ENCODE results near the gene CUBN.

Gene CUBN

DNA sequence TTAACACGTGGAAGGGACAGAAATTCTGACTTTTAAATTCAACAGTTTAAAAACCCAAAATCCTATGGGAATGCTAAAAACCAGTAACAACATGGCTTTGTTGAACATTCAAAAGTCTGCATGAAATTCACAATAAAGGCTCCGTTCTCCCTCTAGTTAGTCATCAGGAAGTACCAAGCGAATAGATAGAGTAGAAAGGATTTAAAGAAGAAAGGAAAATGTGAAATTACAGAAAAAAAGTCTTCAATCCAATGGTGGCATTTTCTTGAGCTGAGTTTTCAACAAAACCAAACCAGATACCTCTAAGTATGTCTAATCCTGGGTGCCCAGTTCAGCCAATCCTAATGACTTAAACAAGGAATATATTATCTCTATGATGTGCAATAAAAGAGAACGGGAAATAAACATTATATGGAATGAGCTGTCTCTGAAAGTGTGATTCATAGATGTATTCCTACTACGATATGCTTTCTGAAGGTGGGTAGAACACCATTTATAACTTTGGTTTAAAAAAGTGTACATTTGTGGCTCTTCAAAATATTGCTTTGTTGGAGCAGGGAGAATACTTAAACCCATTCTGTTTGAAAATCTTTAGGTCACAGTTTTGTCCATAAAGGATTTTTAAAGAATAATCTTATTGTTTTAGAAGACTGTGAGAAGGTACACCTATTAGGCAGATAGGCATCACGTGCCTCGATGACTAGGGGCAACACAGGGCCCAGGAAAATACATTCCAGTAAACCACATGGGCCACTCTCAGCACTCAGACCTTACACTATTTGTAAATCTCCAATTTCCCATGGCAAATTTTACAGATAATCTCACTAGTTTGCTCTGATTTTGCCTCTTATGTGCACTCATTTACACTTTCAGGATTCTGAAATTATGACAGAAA, 87.7 kb downstream of the CUBN start:
- DNase-seq (ENCODE audit: low read depth), result no peak

DNA sequence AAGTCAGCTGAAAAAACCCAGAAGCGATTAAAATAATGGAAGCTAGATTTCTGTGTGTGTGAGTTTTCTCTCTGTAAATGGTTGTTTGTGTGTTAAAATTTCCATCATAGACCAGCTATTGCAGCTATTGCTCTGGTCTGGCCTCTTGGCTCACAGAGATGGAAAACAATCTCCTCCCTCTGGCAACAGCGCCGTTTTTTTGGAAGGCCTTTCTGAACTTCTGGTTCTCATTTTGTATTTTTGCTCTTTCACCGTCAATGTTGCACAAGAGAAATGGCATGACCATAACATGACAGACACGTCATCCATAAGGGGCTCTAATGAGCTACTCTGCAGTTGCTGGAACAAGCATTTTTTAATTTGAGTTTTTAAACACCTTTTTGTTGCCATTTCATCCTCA, 91.0 kb downstream of the CUBN start:
- DNase-seq (ENCODE audit: low read depth), result no peak

DNA sequence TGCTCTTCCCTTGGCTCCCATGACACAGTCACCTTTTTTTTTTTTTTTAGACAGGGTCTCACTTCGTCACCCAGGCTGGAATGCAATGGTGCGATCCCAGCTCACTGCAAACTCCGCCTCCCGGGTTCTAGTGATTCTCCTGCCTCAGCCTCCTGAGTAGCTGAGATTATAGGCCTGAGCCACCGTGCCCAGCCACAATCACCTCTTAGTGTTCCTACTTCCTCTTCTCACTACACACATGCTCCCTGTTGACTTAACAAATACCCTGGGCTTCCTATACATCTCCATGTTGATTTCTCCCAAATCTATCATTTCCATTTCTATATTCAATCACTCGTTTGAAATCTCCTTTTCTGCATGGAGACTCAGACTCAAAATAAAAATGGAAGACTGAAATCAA, 91.7 kb downstream of the CUBN start:
- DNase-seq (ENCODE audit: low read depth), result no peak

DNA sequence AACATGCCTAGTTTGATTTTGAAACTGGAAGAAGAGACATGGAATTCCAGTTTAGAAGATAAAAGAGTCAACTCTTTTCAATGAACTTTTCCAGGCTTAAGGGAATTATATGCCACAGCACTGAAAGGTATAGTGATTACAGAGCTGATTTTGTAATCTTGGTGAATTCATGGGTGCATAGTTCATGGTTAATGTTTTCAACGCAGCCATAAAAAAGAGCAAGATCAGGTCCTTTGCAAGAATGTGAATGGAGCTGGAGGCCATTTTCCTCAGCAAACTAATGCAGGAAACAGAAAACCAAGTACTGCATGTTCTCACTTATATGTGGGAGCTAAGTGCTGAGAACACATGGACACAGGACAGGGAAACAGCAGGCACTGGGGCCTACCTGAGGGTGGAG, 94.2 kb downstream of the CUBN start:
- DNase-seq (ENCODE audit: low read depth), result no peak

DNA sequence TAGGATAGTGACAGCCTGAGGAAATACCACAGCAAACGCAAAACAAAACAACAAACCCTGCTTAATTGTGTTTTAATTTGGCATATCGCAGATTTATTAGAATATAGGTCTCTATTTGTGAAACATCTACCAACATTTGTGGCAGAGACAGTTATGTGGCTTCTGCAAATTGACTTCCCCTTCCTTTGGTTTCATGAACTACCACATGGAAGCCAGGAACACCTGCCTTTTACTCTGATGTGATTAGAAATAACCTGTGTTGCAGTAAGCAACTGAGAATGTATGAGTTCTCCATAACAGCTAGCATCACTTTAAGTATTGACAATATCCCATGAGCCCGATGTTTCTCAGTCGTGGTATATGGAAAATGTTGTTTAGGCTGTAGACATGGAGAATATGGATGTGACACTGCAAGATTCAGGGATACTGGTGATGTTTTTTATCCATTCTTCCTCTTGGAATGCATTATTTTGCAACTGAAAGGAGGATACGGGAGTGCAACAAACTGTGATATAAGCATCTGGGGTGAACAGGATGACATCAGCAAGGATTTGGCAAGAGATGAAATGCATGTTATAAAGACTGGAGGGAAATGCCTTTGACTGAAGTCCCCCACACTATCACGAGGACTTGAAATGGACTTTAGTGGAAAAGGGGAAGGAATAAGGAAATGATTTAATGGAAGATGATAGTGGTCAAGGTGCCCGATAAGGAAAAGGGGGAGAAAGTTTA, 95.9 kb downstream of the CUBN start:
- no peak for DNase-seq (ENCODE audit: low read depth)

DNA sequence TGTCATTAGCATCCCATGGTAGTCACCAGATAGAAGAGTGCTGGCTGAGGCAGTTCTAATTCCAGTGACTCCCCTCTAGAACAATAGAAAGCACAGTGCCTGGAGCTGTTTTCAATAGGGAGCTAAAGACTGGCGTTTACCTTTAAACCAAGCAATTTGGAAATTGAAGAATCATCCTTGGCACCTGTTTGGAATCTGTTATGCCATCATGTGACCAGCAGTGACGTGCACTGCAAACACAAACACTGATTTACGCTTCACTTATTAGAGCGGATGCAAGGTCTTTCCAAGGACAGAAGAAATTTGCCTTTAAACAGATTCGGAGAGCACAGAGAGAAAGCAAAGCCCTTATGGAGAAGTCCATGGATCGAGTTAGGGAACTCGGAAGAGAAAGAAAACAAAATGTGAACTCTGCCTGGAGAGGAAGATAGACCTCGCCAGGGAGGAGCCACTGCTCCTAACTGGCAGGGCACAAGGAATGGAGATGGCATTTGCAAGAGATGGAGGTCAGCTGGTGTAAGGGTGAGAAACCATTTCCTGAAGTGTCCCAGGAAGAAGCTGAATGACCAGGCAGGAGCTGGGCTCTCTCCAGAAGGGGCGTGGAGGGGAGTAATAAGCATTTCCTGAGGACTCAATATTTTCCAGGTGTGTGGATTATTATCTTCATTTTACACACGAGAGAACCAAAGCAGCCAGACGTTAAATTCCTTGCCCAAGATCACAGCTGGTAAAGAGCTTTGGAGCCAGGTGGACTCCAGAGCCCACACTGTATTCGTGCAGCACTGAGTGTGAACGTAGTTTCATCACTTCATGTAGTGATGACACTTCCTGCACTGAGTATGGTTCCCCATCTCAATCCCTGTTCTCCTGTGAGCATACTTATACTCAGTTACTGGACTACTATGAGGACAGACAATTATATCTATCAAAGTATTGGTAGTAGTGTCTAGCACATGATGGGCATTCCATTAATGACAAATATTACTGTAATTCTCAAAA, 97.7 kb downstream of the CUBN start:
- DNase-seq (ENCODE audit: low read depth), result no peak

DNA sequence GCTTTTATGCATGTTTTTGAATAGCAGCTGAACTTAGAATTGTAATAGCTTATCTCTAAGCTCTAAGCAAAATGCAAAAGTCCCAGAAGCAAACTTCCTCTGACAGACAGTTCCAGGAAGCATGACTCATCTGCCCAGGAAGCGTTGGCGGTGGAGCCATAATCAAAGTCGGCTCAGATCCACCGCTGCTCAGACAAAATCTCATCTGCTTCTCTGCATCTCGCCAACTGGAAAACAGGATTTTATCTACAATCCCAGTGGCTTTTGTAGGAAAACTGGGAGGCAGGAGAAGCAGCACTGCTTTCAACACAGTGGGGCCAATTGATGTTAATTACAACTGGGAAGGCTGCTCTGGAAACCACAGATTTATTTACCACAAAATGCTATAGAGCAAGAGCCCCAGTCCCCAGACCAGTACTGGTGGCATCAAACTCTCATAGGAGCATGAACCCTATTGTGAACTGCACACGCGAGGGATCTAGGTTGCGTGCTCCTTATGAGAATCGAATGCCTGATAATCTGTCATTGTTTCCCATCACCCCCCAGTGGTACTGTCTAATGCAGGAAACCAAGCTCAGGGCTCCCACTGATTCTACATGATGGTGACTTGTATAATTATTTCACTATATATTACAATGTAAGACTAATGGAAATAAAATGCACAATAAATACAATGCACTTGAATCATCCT, 99.9 kb downstream of the CUBN start:
- DNase-seq (ENCODE audit: low read depth), result no peak

DNA sequence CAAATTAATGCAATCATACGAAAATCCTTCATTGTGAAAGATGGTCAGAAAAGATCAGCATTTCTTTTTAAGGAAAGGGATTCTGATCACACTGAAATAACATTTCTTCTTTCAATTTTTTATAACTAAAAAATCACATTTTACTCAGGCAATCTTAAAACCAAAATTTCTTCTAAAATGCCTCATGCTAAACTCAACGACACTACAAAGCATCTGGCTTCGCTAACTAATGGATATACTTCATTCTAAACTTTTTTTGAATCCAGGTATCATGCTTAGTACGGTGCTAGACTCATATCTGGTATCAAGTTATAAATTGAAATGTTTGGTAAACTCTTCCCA, 100.4 kb downstream of the CUBN start:
- DNase-seq (ENCODE audit: low read depth), result no peak

DNA sequence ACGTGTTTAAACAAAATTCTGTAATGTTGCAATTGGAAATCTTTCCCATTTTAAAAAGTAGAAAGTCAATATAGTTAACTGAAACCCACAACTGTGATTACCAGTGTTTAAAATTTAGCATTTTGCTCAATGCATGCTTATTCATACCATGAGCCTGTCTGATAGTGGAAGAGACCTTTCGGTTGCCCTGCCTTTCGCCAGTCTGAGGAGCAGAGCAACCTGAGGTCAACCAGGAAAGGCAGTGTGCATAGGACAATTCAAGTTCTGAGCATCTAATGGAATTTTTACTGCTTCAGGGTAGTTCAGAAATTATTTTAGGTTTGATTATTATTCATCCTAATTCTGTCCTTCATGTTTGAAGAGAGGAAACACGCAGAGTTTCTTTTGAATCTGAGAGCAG, 100.8 kb downstream of the CUBN start:
- no peak for DNase-seq (ENCODE audit: low read depth)

DNA sequence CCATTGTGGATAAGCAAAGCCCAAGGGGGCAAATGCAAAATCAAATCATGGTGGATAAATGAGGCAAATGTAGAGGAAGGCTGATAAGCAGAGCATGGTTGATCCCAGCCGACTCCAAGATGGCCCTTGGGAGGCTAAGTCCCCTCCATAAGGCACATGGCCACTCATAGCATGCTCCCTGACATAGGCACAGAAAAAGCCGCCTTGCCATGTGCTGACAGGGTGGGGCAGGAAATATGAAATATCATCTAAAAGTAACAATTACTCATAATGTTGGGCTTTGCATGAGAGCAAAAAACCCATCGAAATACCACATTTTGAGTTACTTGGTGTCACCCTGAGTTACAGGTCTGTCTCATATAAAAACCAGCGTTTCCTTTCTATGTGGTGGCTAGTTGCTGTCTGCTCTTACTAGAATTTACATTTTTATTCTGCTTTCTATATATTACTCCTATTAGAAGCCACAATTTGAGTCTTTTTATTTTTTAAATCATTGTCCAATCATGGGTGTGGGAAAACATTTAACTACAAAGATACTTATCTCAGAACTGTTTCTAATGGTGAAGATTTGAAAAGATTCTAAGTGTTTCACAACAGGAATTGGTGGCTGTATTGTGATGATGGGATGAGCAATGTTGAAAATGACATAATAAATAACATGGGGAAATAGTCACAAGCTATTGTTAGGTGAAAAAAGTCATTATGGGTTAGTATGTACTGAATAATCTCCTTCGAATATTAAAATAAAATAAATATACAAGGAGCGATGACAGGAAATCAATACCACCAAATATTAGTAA, 102.7 kb downstream of the CUBN start:
- DNase-seq (ENCODE audit: low read depth), result no peak

DNA sequence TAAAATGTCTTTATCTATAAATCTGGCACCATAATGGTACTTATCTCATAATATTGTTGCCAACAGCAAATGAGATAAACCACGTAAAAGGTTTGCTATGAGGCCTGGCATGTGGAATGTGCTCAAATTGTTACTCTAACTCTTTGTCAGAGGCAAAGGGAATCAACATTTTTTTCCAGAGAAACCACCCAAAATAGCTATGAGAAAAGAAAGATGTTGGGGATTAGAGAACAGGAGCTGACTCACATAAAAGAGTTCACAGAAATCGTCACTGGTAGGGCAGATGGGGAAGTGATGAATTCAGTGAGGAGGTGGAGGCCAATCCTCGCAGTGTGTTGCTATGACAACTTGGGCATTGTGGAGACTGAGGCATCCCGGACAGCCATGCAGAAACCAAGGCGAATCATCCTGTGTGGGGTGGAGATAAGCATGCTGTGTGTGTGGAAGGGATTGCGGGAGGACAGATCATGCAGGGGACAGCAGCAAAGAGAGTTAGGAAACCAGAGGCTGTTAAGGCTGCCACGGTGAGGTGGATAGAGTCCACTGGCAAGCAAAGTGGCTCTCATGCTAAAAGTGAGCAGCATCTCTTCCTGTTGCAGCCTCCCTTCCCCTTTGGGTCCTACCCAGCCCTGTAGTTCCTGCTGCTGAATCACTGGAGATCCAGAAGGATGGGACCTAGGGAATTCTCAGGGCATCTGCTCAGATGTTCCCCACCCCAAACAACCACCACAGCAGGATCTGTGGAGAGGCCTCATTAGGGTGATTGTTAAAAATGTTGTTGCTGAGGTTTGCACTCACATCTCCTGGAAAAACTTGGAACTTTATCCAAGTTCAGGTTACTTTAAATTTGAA, 103.9 kb downstream of the CUBN start:
- no peak for DNase-seq (ENCODE audit: low read depth)

DNA sequence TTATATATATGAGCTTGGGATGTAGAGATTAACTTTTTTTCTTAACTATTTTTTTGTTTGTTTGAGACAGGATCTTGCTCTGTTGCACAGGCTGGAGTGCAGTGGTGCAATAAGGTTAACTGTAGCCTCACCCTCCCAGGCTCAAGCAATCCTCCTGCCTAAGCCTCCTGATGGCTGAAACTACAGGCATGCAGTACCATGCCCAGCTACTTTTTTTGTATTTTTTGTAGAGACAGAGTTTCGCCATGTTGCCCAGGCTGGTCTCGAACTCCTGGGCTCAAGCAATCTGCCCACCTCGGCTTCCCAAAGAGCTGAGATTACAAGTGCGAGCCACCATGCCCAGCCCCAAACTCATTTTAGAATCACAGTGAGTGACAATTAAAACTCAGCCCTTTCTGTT, 105.2 kb downstream of the CUBN start:
- no peak for DNase-seq (ENCODE audit: low read depth)

DNA sequence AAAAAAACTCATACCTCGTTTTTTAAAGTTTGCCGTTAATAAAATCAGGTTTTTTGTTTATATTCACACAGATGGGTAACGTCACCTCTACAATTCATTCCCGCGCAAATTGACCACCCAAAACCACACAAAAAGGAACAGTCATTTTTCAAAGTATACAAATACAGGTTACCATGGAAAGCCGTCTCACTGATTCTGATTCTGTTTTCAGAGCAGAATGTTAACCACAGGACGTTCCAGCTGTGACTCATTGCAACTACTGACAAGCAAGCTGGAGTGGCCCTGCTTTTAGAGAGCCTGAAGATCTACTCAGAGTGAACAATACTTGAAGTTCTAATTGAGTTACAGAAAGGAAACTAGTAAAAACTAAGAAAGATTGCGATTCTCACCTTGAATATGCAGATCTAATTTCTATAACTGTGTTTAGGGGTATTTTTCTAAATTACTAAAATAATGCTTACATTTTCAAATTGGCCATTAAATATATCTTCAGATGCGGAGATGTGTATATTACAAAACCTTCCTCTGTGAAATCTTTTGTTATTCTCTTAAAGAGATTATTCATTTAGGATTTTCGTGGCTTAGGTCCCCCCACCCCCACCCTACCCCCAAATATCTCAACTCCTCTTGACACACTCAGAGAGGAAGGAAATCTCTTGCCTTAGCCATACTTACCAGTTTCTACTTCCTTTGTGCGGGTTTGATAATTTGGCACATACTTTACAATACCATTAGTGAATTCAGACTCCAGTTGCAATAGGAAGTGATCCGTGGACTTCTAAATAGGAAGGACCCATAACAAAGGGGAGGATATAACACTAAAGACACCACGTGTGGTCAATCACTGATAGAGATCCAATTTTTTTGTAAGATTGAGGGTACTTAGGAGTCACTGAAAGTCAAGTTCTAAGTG, 106.0 kb downstream of the CUBN start:
- no peak for DNase-seq (ENCODE audit: low read depth)

DNA sequence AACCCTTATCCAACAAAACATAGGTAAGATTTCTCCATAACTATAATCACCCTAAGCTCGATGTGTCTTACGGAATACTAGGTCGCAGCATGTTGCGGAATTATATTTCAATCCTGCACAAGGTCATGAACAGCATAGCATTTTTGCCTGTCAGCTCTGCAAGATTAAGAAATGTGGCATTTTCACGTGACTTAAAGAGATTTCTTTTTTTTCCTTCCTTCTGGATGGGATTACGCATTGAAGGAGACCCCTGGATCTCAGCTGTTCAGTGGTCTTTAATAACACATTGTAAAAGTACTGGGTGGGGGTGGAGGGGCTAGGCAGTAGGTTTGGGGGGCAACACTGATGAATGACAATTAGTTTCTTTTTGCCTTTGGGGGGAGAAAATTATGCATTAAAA, 106.7 kb downstream of the CUBN start:
- no peak for DNase-seq (ENCODE audit: low read depth)

DNA sequence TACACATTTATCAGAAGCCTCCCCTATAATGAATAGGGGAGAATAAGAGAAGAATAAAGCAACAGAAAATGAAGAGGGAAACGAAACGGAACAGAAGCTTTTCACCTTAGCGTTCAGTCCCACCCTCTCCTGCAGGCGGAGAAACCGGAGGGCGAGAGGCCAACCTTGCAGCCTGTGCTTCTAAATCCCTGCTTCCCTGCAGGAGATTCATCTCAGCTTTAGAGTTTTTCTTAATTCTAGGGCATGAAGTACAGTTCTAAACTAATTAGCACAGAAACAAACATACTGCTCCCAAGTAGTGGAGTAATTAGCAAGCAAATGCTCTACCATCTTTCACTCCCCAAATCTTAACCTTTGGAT, 107.2 kb downstream of the CUBN start:
- DNase-seq (ENCODE audit: low read depth), result no peak

DNA sequence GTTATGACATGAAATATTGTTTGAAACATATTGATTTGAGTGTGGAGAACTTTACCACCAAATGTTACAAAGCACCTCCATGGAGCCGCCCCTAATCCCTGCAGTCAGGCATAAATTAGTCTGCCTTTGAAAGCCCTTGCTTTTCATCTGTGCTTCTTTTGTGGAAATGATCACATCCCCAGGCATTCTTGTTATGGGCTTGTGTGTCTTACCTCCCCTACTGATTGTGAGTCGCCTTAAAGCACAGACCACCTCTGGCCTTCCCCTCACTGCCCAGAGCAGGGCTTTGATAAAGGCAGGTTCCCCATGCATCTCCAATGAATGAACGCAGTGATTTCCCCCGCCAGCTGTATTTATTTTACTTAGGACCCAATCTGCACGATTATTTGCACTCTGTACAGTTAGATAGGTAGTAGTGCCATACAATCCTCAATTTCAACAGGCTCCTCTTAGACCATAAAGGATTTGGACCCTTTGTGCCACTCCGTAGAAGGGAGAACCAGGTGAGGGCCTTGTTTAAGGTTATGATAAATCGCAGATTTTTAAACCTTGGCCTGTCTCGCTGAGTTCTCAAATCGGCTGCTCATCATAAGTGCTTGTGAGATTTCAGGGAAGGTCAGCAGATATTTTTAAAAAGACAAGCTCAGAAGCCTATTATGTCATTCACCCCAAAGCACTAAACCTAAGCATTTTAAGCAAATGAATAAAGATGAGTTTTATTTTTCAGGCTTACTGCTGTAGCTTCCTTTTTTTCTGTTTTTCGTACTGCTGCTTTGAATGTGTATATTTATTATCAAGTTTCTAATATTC, 107.8 kb downstream of the CUBN start:
- DNase-seq (ENCODE audit: low read depth), result no peak

DNA sequence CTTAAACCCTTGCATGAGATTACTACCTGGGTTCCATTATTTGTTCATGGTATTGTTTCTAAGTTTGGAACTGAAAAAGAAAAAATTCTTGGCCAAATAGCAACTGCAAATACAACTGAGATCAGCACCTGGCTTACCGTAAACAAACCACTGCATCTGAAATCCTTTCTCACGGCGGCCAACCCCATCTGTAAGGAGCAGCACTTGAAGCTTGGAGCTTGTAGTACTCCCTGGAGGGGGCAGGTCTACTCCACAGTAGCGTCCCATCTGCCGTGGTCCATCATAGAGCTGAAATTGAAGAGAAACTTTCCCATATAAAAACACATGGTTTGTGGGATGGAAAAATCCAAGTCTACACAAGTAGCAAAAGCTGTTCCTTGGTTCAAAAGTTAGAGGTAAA, 109.9 kb downstream of the CUBN start:
- DNase-seq (ENCODE audit: low read depth), result no peak

Data from stimulated activated CD8-positive, alpha-beta memory T cell treated with anti-CD3 and anti-CD28 coated beads, Interleukin-15, amount 100 ng/mL, for 24 hours (primary cell).